GM19397 (cell line): ENCODE results near the gene SAMD7.

Experiments used
- ATAC-seq: cut with Tn5 transposase; IDR thresholded peaks from one replicate; pipeline ENCODE4 v1.9.1; 2021; ENCODE audit warnings: mild to moderate bottlenecking, moderate library complexity; ENCODE audit not compliant: unreplicated experiment

Gene SAMD7

GRCh38 chr3:169911272-169911671 lies at the start of gene SAMD7:
Gene SAMD7 (plus strand): TSS chr3:169911572. CDS start chr3:169919499, 7,927 bp downstream.
- no peak for ATAC-seq

- ATAC-seq = no peak
Observed at GRCh38 chr3:169861871-169862270, 49.5 kb upstream of the SAMD7 start.

- ATAC-seq = no peak
Observed at GRCh38 chr3:169863458-169863899, 47.9 kb upstream of the SAMD7 start.

GRCh38 chr3:169864270-169864669 lies 47.1 kb upstream of the SAMD7 start:
- no peak for ATAC-seq

- peak; percentile 62 for ATAC-seq
Observed at GRCh38 chr3:169865176-169865767, 46.1 kb upstream of the SAMD7 start.

GRCh38 chr3:169867584-169868210 lies 43.7 kb upstream of the SAMD7 start:
- ATAC-seq = no peak

- no peak for ATAC-seq
Observed at GRCh38 chr3:169868369-169868768, 43.0 kb upstream of the SAMD7 start.

- ATAC-seq = no peak
Observed at GRCh38 chr3:169869484-169870220, 41.7 kb upstream of the SAMD7 start, which contains the start of gene LRRC31. Gene LRRC31 (minus strand): TSS chr3:169869935. CDS start chr3:169869807, 128 bp downstream.

- no peak for ATAC-seq
Observed at GRCh38 chr3:169871129-169871886, 40.1 kb upstream of the SAMD7 start.

GRCh38 chr3:169879013-169879557 lies 32.3 kb upstream of the SAMD7 start:
- no peak for ATAC-seq

- no peak for ATAC-seq
Observed at GRCh38 chr3:169879845-169880575, 31.4 kb upstream of the SAMD7 start.

- ATAC-seq = no peak
Observed at GRCh38 chr3:169880576-169881250, 30.7 kb upstream of the SAMD7 start.

GRCh38 chr3:169886671-169887070 lies 24.7 kb upstream of the SAMD7 start:
- ATAC-seq = no peak

- ATAC-seq = no peak
Observed at GRCh38 chr3:169891886-169892285, 19.5 kb upstream of the SAMD7 start.

GRCh38 chr3:169894110-169894509 lies 17.3 kb upstream of the SAMD7 start:
- no peak for ATAC-seq

- no peak for ATAC-seq
Observed at GRCh38 chr3:169895072-169895471, 16.3 kb upstream of the SAMD7 start.

- no peak for ATAC-seq
Observed at GRCh38 chr3:169897284-169897683, 14.1 kb upstream of the SAMD7 start.

GRCh38 chr3:169901453-169901852 lies 9.9 kb upstream of the SAMD7 start:
- no peak for ATAC-seq

- no peak for ATAC-seq
Observed at GRCh38 chr3:169905404-169905803, 6.0 kb upstream of the SAMD7 start.

- ATAC-seq = no peak
Observed at GRCh38 chr3:169907476-169907875, 3.9 kb upstream of the SAMD7 start.
